Erythroblast (primary cell): Measurements from ENCODE around the gene ETV7.

Experiments
- GATA1 ChIP-seq: IDR thresholded peaks from 2 replicates; pipeline ENCODE4 v1.6.1; 2011; ENCODE audit warnings: low read depth, mild to moderate bottlenecking, control low read depth, low read length, moderate library complexity
- POLR2A ChIP-seq: IDR thresholded peaks from 2 replicates; pipeline ENCODE4 v1.6.1; 2011; ENCODE audit warnings: mild to moderate bottlenecking, low read length

DNA sequence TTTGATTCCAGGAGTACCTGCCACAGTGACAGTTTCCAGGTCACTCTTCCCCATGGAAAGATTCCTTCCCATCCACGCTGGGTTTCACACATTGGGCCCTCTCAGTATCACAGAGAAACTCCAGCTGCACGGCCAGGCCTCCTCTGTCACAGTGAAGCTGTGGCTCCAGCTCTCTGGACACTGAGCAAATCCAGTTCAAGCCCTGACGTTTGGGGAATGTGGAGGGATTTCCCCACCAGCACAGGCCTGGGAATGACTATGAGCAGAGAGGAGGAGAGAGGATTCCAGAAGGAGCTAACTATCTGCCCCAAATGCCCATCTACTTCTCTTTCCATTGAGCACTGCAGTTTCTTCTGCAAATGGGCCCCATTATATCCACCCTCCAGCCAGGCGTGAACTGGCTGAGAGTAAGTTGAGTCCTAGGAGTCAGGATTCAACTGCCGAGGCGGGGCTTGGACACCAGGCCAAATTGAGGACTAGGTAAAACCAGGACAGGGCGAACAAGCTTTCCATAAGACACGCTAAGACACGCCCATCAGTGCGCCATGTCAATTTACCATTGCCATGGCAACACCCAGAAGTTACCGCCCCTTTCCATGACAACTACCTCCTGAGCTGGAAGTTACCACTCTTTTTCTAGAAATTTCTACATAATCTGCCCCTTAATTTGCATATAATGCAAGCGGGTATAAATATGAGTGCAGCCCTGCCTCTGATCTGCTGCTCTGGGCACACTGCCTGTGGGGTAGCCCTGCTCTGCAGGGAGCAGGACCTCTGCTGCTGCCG is 41.6 kb downstream of the ETV7 start:
- TF ChIP-seq POLR2A (peak; percentile 37), GATA1 (no peak)
